Right ventricle myocardium superior (tissue), 1 donor: ENCODE data around the gene GOLGA6C. TPM values are rescaled to one million over a fixed set of nuclear protein-coding genes. Genes with fewer than 3 reads are reported as not detected.
"Not testable (repeated sequence)": the region's sequence is repeated elsewhere in the genome, so short reads cannot be mapped to it uniquely, and the experiment has no call there.

Source experiments
- ATAC-seq: fragments of 200-7000 bp; cut with Tn5 transposase; one replicate; pipeline ENCODE4 v1.9.1; 2020; ENCODE audit warnings: mild to moderate bottlenecking; ENCODE audit not compliant: poor library complexity
- DNase-seq: peaks from one replicate; pipeline ENCODE4 v3.0.0-alpha.2; 2020
- intact Hi-C: fragments of 100-400 bp; cut with DNase I; formaldehyde crosslinking; loops from one replicate; pipeline ENCODE4 v1.11.2; 2022
- total RNA-seq: library from RNA; stranded (reverse); fragmentation: NEBNext Ultra II Directional; extraction: Animal tissue kit (Norgen Biotek cat#: 25700); gene quantifications from one replicate; pipeline ENCODE4 v1.2.1, GENCODE V29; 2021
- donor health status: DM: no; HTN: yes; CAD: no; lungs with severe emphysema.

Gene GOLGA6C
- total RNA-seq, 1 donor from 2014 or later: not detected

DNA sequence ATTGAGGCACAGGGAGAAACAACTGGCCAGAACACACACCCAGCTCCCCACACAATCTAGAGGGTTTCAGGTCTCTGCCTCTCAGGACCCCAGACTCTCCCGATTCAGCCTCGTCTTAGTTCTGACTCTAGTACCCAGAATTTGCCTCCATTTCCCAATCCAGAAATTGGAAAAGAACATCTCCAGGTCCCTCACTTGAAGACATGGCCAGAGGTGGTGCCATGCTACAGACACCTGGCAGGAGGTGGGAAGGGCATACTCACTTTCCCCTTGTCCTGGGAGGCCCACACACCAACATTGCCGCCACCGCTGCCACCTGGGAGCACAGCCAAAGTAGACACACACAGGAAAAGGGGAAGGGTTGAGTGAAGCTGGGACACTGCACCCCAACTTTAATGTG, 44.6 kb downstream of the GOLGA6C start:
- intact Hi-C loops, ATAC-seq, DNase-seq: not testable (repeated sequence)

DNA sequence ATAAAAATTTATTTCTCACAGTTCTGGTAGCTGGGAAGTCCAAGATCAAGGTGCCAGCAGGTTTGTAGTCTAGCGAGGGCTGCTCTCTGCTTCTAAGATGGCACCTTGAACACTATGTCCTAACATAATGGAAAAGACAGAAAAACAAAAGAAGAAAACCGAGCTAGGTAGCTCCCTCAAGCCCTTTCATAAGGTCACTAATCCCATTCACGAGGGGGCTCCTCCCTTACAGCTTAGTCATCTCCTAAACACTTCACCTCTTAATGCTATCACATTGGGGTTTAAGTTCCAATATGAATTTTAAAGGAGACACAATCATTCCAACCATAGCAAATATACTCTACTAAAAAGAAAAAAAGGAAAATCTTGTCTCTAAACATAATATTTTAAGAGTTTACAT, 48.1 kb downstream of the GOLGA6C start:
- ATAC-seq: no peak
- no peak for DNase-seq
- intact Hi-C loops: no loop called here

DNA sequence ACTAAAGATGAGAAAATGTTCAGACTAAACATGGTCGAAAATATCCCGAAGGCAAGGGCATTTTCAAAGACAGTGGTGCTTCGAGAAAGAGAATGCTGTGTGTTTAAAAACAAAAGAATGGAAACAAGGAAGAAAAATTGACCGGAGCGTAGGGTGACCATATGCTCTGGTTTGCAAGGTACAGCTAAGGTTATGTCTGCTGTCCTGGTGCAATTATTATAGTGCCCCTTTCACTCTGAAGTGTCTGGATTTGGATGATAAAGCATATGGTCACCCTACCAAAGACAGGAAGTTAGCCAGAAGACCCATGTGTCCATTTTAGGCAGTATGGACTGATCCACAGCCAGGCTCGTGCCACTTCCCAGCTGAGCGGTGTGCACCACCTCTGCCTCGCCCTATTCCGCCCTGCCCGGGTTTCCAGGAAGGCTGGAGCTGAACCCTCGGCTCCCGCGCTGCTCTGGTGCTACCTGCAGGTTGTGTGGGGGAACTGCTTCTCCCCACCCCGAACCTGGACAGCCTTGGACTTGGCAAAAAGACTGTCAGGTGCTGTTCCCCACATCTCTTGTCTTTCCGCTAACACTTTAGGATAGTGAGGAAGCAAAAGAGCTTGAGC, 49.8 kb downstream of the GOLGA6C start:
- no peak for DNase-seq
- no peak for ATAC-seq
- intact Hi-C loops: no loop called here

DNA sequence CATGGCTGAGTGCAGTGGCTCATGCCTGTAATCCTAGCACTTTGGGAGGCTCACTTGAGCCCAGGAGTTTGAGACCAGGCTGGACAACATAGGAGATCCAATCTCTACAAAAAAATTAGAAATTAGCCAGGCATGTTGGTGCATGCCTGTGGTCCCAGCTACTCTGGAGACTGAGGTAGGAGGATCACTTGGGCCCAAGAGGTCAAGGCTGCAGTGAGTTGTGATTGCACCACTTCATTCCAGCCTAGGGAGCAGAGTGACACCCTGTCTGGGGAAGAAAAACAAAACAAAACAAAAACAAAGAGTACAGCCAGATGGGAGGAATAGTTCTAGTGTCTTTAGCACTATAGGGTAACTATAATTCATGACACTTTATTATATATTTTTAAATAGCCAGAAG, 51.6 kb downstream of the GOLGA6C start:
- DNase-seq (no peak), ATAC-seq (no peak)
- intact Hi-C loops: no loop called here

DNA sequence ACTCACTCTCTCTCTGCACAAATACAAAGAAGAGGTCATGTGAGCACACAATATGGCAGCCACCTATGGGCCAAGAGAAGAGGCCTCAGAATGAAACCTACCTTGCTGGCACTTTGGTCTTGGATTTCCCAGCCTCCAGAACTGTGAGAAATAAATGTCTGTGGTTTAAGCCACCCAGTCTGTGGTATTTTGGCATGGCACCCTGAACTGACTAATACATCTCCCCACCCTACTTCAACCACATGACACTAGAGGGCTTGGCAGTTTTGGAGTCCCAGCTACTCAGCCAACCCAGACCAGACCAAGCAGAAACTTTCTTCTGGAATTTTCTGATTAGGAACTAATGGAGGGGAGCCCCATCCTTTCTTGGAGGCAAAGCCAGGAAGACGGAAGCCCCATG, 54.4 kb downstream of the GOLGA6C start:
- intact Hi-C loops, DNase-seq, ATAC-seq: not testable (repeated sequence)

DNA sequence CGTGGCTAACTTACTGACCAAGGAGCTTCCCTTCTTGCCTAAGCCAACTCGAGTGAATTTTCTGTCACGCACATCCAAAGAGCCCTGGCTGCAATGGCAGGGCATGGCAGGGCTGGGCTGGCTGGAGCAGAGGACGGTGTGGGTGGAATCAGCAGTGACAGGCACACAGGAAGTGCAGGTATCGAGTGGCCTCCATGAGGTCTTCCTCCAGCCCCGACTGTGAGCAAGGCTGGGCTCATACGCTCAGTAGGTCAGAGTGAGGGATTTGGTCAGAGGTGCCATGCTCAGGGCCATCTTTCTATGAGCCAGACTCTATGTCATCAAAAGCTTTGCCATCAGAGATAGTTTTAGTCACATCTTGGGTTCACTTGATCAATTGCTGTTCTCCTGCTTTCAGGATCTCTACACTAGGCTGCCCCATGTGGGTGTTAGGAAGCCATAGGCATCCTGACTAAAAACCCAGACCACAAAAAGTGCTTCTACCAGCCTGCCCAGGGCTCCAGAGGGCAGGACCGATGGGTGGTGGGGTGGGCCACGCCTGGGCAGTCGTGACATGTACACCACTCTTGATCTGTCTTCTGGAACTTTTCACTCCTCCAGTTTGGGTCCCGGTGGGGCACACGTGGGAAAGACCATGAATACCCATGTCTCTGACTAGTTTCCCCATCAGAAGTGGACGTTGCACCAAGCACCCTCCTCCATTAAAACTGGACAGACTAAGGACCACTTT, 55.1 kb downstream of the GOLGA6C start:
- intact Hi-C loops: no loop called here
- ATAC-seq: no peak
- no peak for DNase-seq

DNA sequence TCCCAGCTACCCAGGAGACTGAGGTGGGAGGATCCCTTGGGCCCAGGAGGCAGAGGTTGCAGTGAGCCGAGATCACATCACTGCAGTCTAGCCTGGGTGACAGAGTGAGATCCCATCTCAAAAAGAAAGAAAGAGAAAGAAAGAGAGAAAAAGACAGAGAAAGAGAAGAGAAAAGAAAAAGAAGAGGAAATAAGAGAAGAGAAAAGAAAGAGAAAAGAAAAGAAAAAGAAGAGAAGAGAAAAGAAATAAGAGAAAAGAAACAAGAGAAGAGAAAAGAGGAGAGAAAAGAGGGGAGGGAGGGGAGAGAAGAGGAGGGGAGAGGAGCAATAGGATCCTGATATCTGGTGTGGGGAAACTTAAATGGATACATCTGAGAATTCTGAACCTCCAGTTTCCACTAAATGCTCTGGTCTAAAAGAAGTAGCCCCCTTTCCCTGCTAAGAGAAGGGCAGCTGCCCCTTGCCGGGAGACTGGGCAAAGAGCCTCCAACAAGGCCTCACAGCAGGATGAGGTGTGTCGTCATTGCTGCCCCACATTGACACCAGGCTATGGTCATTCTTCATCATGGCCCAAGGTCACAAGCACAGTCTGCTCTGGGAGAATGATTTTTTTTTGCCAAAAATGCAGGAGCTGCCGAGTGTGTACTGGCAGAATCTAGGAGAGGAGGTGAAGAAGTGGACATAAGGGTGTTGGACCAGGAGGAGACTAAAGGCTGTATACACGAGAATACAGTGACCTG, 56.6 kb downstream of the GOLGA6C start:
- intact Hi-C loops: no loop called here
- ATAC-seq (no peak), DNase-seq (no peak)

DNA sequence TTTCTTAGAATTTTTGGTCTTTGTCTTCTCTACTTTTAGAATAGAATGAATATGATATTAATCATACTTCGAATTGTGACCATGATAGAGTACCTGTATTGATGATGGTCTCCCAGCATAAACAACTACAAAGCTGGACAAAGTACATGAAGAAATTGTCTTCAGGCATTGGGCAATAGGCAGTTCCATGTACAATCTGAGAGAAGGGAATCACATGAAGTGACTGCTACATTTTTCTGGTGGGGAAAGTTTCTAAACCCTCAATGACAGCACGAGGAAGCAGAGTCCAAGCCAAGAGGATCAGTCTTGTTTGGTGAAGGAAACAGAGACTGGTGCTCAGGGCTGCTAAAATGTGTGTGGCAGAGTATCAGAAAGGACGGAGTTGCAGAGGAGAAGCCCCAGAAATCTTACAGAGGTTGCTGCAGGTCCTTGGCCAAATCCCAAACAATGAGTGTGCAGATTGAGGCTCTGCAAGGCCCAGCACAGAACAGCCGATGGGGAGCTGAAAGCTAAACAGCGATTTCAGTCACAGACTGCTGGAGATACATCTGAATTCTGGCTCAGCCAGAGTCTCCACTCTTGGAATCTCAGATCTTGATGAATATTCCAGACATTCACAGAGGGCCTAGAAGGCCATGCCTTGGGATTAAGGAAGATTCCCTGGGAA, 61.2 kb downstream of the GOLGA6C start:
- intact Hi-C loops, ATAC-seq, DNase-seq: not testable (repeated sequence)

Other genes with a start within 250 kb of the GOLGA6C start
- 5.5 TPM for gene PPCDC, start 234.7 kb upstream of the GOLGA6C start, total RNA-seq
- gene C15orf39, start 56.5 kb upstream of the GOLGA6C start, total RNA-seq: 15.8 TPM
- gene GOLGA6D, start 24.5 kb downstream of the GOLGA6C start, total RNA-seq: not detected
- 40.7 TPM for gene COMMD4, start 77.7 kb downstream of the GOLGA6C start, total RNA-seq
- gene NEIL1, start 88.7 kb downstream of the GOLGA6C start, total RNA-seq: 9.7 TPM
- 94.7 TPM for gene MAN2C1, start 110.3 kb downstream of the GOLGA6C start, total RNA-seq
- 25.4 TPM for gene SIN3A, start 193.4 kb downstream of the GOLGA6C start, total RNA-seq